T47D (cell line): Measurements from ENCODE around the gene U2AF1L4.
A peak's percentile ranks its signal among the peaks of the same experiment; 100 is the strongest.
"Not testable (repeated sequence)": the region's sequence is repeated elsewhere in the genome, so short reads cannot be mapped to it uniquely, and the experiment has no call there.

Experiments
- DNase-seq, 2 experiments: peaks; one replicate each; pipeline versions ENCODE4 v3.0.0 to v3.0.0-alpha.2; 2011 to 2012; ENCODE audit warnings: low read depth in 1 of 2, low spot score in 1 of 2
- JUND ChIP-seq: IDR thresholded peaks from 2 replicates; pipeline ENCODE4 v1.6.1; 2012; ENCODE audit warnings: low read depth
- in situ Hi-C: cut with HindIII; loops from 2 replicates; pipeline ENCODE4 v1.10.0; 2016; ENCODE audit warnings: low sequenced_read_pairs, low pct_unique_long_range_greater_than_20kb

The U2AF1L4 gene

GRCh38 chr19:35732540-35733179 lies 12.6 kb downstream of the U2AF1L4 start:
- DNase-seq: no peak
- TF ChIP-seq JUND: no peak
- in situ Hi-C loops: no loop called here

GRCh38 chr19:35731779-35732405 lies 13.3 kb downstream of the U2AF1L4 start:
- DNase-seq: no peak
- TF ChIP-seq JUND: no peak
- in situ Hi-C loops: no loop called here

- peak in 1 of 2 experiments; percentile 87 for DNase-seq
- TF ChIP-seq JUND: no peak
- in situ Hi-C loops: no loop called here
These were observed 13.9 kb downstream of the U2AF1L4 start for GRCh38 chr19:35731353-35731752.

- in situ Hi-C loops: no loop called here
- TF ChIP-seq JUND: no peak
- DNase-seq: no peak
These were observed 14.9 kb downstream of the U2AF1L4 start for GRCh38 chr19:35730326-35730725.

GRCh38 chr19:35729763-35730162 lies 15.5 kb downstream of the U2AF1L4 start:
- in situ Hi-C loops: no loop called here
- no peak for DNase-seq
- TF ChIP-seq JUND: no peak

- no peak for DNase-seq
These were observed 16.2 kb downstream of the U2AF1L4 start for GRCh38 chr19:35729021-35729420.

GRCh38 chr19:35727956-35728706 lies 17.1 kb downstream of the U2AF1L4 start:
- in situ Hi-C loops: no loop called here
- no peak for DNase-seq
- no peak for TF ChIP-seq JUND

More at GRCh38 chr19:35729021-35729420, 16.2 kb downstream of the U2AF1L4 start:
- in situ Hi-C loops: no loop called here
- TF ChIP-seq JUND: no peak

GRCh38 chr19:35727053-35727955 lies 17.9 kb downstream of the U2AF1L4 start:
- DNase-seq: no peak
- TF ChIP-seq JUND: no peak
- in situ Hi-C loops: no loop called here

GRCh38 chr19:35725216-35725861 lies 19.9 kb downstream of the U2AF1L4 start:
- no peak for DNase-seq

GRCh38 chr19:35724560-35724959 lies 20.7 kb downstream of the U2AF1L4 start:
- in situ Hi-C loops: no loop called here
- no peak for DNase-seq
- no peak for TF ChIP-seq JUND

More at GRCh38 chr19:35725216-35725861, 19.9 kb downstream of the U2AF1L4 start:
- in situ Hi-C loops: no loop called here
- TF ChIP-seq JUND: no peak

GRCh38 chr19:35724132-35724531 lies 21.1 kb downstream of the U2AF1L4 start:
- DNase-seq, in situ Hi-C loops: not testable (repeated sequence)

- no peak for DNase-seq
- in situ Hi-C loops: no loop called here
- no peak for TF ChIP-seq JUND
These were observed 21.5 kb downstream of the U2AF1L4 start for GRCh38 chr19:35723671-35724070.
